Measurements from ENCODE around the gene AATK.

DNA sequence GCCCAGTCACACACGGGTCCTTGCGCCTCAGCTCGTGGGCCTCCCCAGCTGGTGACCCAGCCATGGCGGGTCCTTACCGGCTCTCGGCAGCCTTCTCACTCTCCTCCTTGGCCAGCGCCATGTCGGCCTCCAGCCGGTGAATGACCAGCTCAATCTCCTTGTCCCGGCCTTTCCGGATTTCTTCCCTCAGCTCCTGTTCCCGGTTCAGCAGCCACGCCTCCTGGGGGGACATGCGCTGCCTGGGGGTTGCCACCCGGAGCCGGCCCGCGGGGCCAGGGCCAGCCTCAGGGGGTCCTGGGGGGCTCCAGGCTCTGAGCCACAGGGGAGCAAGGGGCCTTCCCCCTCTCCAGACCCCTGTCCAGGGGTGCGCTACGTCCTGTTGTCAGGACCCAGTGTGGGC lies 25.1 kb upstream of the AATK start:
- TF ChIP-seq, protein P1, sequence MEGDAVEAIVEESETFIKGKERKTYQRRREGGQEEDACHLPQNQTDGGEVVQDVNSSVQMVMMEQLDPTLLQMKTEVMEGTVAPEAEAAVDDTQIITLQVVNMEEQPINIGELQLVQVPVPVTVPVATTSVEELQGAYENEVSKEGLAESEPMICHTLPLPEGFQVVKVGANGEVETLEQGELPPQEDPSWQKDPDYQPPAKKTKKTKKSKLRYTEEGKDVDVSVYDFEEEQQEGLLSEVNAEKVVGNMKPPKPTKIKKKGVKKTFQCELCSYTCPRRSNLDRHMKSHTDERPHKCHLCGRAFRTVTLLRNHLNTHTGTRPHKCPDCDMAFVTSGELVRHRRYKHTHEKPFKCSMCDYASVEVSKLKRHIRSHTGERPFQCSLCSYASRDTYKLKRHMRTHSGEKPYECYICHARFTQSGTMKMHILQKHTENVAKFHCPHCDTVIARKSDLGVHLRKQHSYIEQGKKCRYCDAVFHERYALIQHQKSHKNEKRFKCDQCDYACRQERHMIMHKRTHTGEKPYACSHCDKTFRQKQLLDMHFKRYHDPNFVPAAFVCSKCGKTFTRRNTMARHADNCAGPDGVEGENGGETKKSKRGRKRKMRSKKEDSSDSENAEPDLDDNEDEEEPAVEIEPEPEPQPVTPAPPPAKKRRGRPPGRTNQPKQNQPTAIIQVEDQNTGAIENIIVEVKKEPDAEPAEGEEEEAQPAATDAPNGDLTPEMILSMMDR (IDR thresholded peaks at IDR 0.05), result no peak
- no peak for TF ChIP-seq POLR2A (IDR thresholded peaks at IDR 0.05)
